Adrenal gland (tissue), 12 donors: ENCODE data around the gene TNRC18. TPM values are rescaled to one million over a fixed set of nuclear protein-coding genes. Genes with fewer than 3 reads are reported as not detected.

ENCODE experiments used
- DNase-seq, 7 donors: peaks; one replicate each; pipeline ENCODE4 v3.0.0-alpha.2; 2019 to 2020
- H3K27ac ChIP-seq, 5 donors: fragments of 200-600 bp; sonication (generic) in 4 of 5; 1 replicate in 3 of 5; 2 replicates in 2 of 5; pipeline versions ENCODE4 v1.5.1 to v1.8.0; 2016 to 2020; ENCODE audit warnings: mild to moderate bottlenecking in 1 of 5
- H3K27me3 ChIP-seq: fragments of 200-600 bp; 2 replicates; pipeline ENCODE4 v1.8.0; 2021
- H3K36me3 ChIP-seq, 2 donors: fragments of 200-600 bp; replicated peaks in 1 of 2; 1 replicate in 1 of 2; 2 replicates in 1 of 2; pipeline versions ENCODE4 v1.5.1 to v1.8.0; 2018 to 2022
- H3K4me1 ChIP-seq, 2 donors: fragments of 200-600 bp; replicated peaks in 1 of 2; 1 replicate in 1 of 2; 2 replicates in 1 of 2; pipeline versions ENCODE4 v1.5.1 to v1.8.0; 2018 to 2021
- H3K4me3 ChIP-seq, 4 donors: fragments of 200-600 bp; sonication (generic) in 3 of 4; one replicate each; pipeline ENCODE4 v1.5.1; 2016 to 2018
- H3K9me3 ChIP-seq, 3 donors: fragments of 200-600 bp; sonication (generic) in 1 of 3; replicated peaks in 1 of 3; 1 replicate in 2 of 3; 2 replicates in 1 of 3; pipeline versions ENCODE4 v1.5.1 to v1.8.0; 2016 to 2021
- CTCF ChIP-seq, 6 experiments: fragments of 450-650 bp in 4 of 6; fragments of 200-600 bp in 2 of 6; sonication (generic) in 1 of 6; IDR thresholded peaks; 1 replicate in 5 of 6; 2 replicates in 1 of 6; pipeline versions ENCODE4 v1.5.1 to v1.8.0; 2016 to 2021; ENCODE audit warnings: antibody characterized with exemption in 6 of 6, mild to moderate bottlenecking in 2 of 6, moderate library complexity in 1 of 6
- POLR2A ChIP-seq, 2 donors: fragments of 450-650 bp; IDR thresholded peaks; one replicate each; pipeline ENCODE4 v1.6.1; 2017; ENCODE audit warnings: antibody characterized with exemption in 2 of 2, mild to moderate bottlenecking in 2 of 2, moderate library complexity in 1 of 2
- WGBS, 4 donors: extraction: QIAGEN DNeasy Blood & Tissue Kit in 2 of 4; methylation state at CpG; one replicate each; pipeline versions ENCODE4 v1.1.5 to v1.1.7; 2013 to 2017; 5-methylcytosine and 5-hydroxymethylcytosine counted together
- intact Hi-C, 2 donors: fragments of 100-400 bp; cut with DNase I; formaldehyde crosslinking; loops; one replicate each; pipeline versions ENCODE4 v1.14.1 to v1.15.0; 2022 to 2023
- polyA plus RNA-seq, 3 donors: library from polyadenylated mRNA; stranded (reverse); fragments of 200-250 nt in 2 of 3; fragments of 350-450 nt in 1 of 3; fragmentation: Illumina TruSeq in 1 of 3; extraction: RNeasy Lipid Tissue Mini Kit (QIAGEN cat#74804) in 1 of 3; gene quantifications; one replicate each; pipeline ENCODE4 v1.2.3, GENCODE V29; 2013 to 2014
- total RNA-seq, 9 donors: library from RNA; depleted of rRNA in 4 of 9; stranded (reverse); fragments of >200 nt in 4 of 9; fragments of 120-200 nt in 1 of 9; fragmentation: NEBNext Ultra II Directional in 1 of 9; extraction: Animal tissue kit (Norgen Biotek cat#: 25700) in 1 of 9; gene quantifications; one replicate each; pipeline versions ENCODE4 v1.1.0 to v1.2.4, GENCODE V29; 2013 to 2023
- donor health status: healthy with polysubstance abuse.
- donor health status: Bipolar disorder and iron deficiency.
- donor health status: DM: yes; HTN: yes; CAD: no.
- donor health status: DM: no; HTN: no; CAD: no.
- donor health status: DM: no; HTN: no; CAD: no.
- donor health status: DM: yes; HTN: yes; CAD: no.

The TNRC18 gene
- total and polyA plus RNA-seq, 12 donors: 8.9 to 120 (median 55.4) TPM

GRCh38 chr7:5303061-5303460 is 120.6 kb downstream of the TNRC18 start:
- no peak for DNase-seq
- WGBS, 4 donors: 84 to 89% (median 86%) methylated on average over 10 to 18 of the region's 18 CpGs
- Histone ChIP-seq H3K27me3 (no peaks in the 10 kb centered on the region), H3K4me1 (no peaks in the 10 kb centered on the region), H3K36me3 (peaks cover 0 to 10% of the 10 kb centered on the region in 2 donors), H3K9me3 (no peaks in the 10 kb centered on the region), H3K27ac (no peak overlapping the region), H3K4me3 (no peak overlapping the region)
- TF ChIP-seq CTCF (IDR thresholded peaks at IDR 0.05) (no peak), POLR2A (IDR thresholded peaks at IDR 0.05) (no peak)
- intact Hi-C loops: no loop called here

GRCh38 chr7:5302577-5302976 is 121.1 kb downstream of the TNRC18 start:
- Histone ChIP-seq H3K36me3 (peaks cover 0 to 5% of the 10 kb centered on the region in 2 donors), H3K27ac (no peak overlapping the region), H3K9me3 (no peaks in the 10 kb centered on the region), H3K4me3 (no peak overlapping the region), H3K4me1 (no peaks in the 10 kb centered on the region), H3K27me3 (no peaks in the 10 kb centered on the region)
- TF ChIP-seq CTCF (IDR thresholded peaks at IDR 0.05): no peak
- no peak for TF ChIP-seq POLR2A (IDR thresholded peaks at IDR 0.05)
- no peak for DNase-seq
- WGBS, 4 donors: 78 to 90% (median 80%) methylated on average over 10 to 25 of the region's 25 CpGs
- intact Hi-C loops: no loop called here

GRCh38 chr7:5300366-5300765 is 123.3 kb downstream of the TNRC18 start:
- Histone ChIP-seq H3K9me3 (no peaks in the 10 kb centered on the region), H3K27ac (no peak overlapping the region), H3K4me3 (no peak overlapping the region), H3K27me3 (no peaks in the 10 kb centered on the region), H3K4me1 (no peaks in the 10 kb centered on the region), H3K36me3 (no peaks in the 10 kb centered on the region)
- no peak for DNase-seq
- TF ChIP-seq POLR2A (IDR thresholded peaks at IDR 0.05) (no peak), CTCF (IDR thresholded peaks at IDR 0.05) (no peak)
- intact Hi-C loops: no loop called here
- WGBS, 4 donors: 88 to 95% (median 91%) methylated on average over 12 to 24 of the region's 24 CpGs

- no peak overlapping the region for H3K27ac ChIP-seq
- intact Hi-C loops: no loop called here
- no peaks in the 10 kb centered on the region for H3K27me3 ChIP-seq
- 15 to 63% (median 20%) methylated on average over 12 to 47 of the region's 48 CpGs for WGBS, 4 donors
- no peaks in the 10 kb centered on the region for H3K9me3 ChIP-seq
- TF ChIP-seq CTCF (IDR thresholded peaks at IDR 0.05): no peak
- no peak for TF ChIP-seq POLR2A (IDR thresholded peaks at IDR 0.05)
- H3K36me3 ChIP-seq: no peaks in the 10 kb centered on the region
- peak overlapping the region in 1 of 4 donors; percentile 23 for H3K4me3 ChIP-seq
- no peaks in the 10 kb centered on the region for H3K4me1 ChIP-seq
- no peak for DNase-seq
Observed at GRCh38 chr7:5296611-5297226, 126.9 kb downstream of the TNRC18 start.
